Measurements from ENCODE around the gene TAB2.

The TAB2 gene

GRCh38 chr6:149379977-149380376 is 62.5 kb downstream of the TAB2 start:
- no peak for DNase-seq

GRCh38 chr6:149380523-149380922 is 63.0 kb downstream of the TAB2 start:
- no peak for DNase-seq

- DNase-seq, result no peak
These were observed 65.9 kb downstream of the TAB2 start for GRCh38 chr6:149383371-149383770.

- DNase-seq, result no peak
These were observed 67.0 kb downstream of the TAB2 start for GRCh38 chr6:149384464-149384863.

DNA sequence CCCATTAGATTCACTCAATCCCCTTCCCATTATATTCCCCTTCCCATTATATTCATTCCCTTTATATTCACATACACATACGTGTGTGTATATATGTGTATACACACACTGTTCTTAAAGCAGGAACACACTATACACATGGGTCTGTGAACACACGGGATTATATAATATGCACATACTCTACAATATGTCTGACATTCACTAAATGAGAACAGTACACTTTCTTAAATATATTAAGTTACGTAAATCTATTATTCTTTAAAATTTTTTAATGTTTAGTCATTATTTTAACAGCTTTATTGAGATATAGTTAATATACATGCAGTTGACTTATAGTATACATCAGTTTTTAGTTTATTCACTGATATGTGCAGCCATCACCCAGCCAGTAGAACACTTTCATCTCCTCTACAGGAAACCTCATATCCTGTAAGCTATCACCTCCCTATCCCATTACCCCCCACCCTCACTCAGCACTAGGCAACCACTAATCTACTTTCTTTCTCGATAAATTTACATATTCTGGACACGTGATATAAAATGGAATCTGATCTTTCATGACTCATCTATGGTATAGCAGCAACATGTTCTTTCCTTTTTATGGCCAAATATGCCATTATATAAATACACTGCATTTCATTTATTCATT is 68.6 kb downstream of the TAB2 start:
- no peak for DNase-seq

GRCh38 chr6:149387779-149388512 is 70.4 kb downstream of the TAB2 start:
- no peak for DNase-seq

- DNase-seq, result no peak
These were observed 72.2 kb downstream of the TAB2 start for GRCh38 chr6:149389509-149390297.

GRCh38 chr6:149392093-149392492 is 74.6 kb downstream of the TAB2 start:
- no peak for DNase-seq

- no peak for DNase-seq
These were observed 75.0 kb downstream of the TAB2 start for GRCh38 chr6:149392535-149392934.

DNA sequence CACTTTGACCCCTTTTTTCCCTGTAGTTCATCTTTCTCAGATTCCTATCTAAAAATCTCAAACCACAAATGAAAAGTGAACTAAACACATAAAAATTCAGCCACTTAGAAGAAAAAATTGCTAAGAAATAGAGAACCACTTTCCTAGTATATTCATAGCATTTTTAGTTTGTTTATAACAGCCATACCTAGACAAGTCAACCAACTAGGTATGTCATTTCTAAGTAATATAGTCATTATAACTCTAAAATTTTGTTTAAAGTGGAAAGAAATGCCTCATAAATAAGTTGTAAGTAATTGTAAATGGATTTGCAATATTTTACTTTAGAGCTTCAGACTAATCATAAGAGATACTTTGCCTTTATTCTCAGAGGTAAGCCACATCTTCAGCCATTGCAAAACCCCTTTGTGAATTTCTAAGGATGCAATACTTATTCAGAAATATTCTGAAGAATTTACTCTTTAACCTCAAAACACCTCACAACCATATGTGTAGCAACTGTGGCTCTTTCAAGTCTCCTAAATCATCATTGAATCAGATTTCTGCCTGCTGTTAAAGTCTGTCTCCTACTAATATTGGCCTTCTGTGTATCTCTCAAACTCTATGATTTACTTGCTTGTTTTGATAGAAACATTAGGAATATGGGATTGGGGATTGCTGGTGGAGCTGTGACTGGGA is 75.6 kb downstream of the TAB2 start:
- DNase-seq, result no peak

GRCh38 chr6:149395185-149395584 is 77.7 kb downstream of the TAB2 start:
- DNase-seq, result no peak

- no peak for DNase-seq
These were observed 79.9 kb downstream of the TAB2 start for GRCh38 chr6:149397384-149397783.

DNA sequence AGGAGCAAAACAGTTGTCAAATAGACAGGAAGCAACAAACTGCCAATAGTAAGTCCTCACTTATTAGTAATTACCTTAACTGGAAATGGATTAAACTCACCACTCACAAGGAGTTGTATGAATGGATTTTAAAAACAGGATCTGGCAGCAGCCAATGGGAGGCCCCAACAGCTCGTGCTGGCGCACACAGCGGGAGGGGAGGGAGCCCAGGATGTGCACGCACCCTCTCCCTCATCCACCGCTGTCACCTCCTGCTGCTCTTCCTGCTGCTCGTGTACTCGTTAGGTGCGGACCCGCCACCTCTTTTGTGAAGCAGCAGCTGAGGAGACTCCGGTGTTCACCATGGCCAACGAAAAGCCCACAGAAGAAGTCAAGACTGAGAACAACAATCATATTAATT is 82.5 kb downstream of the TAB2 start, which contains the start of gene SUMO4:
SUMO4 (plus strand) TSS at position 213 of the 400 bp plus-strand sequence; CDS start at position 343, 130 bp downstream.
- DNase-seq, result no peak

DNA sequence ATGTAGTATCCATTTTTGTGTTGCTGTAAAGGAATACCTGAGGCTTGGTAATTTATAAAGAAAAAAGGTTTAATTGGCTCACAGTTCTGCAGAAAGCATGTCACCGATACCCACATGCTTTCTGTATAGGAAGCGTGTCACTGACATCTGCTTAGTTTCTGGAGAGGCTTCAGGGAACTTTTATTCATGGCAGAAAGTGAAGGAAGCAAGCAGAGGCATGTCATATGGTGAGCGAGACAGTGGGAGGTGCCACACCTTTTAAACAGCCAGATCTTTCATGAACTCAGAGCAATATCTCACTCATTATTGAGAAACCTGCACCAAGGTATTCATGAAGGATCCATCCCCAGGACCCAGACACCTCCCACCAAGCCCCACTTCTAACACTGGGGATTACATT is 86.0 kb downstream of the TAB2 start:
- DNase-seq, result no peak

- no peak for DNase-seq
These were observed 88.6 kb downstream of the TAB2 start for GRCh38 chr6:149405823-149406765.

- no peak for DNase-seq
These were observed 92.1 kb downstream of the TAB2 start for GRCh38 chr6:149409617-149410016.

GRCh38 chr6:149410557-149410956 is 93.0 kb downstream of the TAB2 start:
- DNase-seq, result no peak

DNA sequence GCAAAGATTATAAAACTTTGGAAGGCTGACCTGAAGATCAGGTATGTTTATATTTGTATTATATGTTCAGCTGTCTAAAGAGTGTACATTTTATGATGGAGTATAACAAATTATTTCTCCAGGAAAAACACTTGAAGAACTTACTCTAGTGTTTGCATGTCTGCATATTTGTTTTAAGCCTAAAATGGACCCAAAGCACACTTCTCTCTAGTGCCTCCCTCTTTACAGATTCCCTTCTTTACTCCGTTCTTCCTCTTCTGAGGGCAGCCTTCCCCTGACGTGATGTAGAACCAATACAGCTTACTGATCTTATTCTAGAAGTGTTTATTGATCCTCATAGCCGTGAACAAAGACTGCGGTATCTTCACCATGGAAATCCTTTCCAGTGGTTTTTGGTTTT is 96.5 kb downstream of the TAB2 start:
- DNase-seq, result no peak

GRCh38 chr6:149414821-149415220 is 97.3 kb downstream of the TAB2 start:
- DNase-seq, result no peak

- DNase-seq, result no peak
These were observed 102.3 kb downstream of the TAB2 start for GRCh38 chr6:149419696-149420404.

DNA sequence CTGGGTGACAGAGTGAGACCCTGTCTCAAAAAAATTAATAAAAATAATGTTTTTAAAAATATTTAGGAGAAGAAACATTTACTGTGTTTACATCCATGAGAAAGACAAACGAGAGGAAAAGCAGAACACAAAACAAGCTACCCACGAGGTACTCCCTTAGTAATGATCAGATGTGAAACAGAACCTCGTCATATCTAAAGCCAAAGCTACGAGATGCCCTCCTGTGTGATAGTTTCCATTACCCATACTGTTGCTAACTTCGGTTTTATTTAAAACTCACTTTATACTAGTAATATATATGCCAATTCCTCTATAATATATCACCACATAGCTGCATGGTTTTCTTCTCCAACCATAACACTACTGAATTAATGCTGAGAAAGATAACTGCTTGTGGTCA is 103.6 kb downstream of the TAB2 start:
- no peak for DNase-seq
